Measurements from ENCODE around the gene GABRQ.

DNA sequence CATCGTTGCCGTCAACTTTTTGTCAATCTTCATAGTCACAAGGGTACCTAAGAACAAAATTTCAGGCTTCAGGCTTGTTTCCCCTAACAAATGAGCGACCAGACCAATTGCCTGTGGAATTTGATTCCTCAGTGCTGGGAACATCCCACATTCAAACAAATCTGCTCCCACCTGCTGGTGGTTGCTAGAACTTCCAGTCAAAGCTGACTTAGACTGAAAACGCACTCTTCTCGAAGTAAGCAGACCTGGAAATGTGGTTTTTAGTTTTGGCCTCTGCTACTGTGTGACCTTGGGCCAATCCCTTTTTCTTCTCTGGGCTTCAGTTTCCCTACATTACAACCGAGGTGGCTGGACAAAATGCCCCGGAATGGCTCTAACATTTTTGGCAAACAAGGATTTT is 1.8 kb upstream of the GABRQ start:
- TF ChIP-seq, protein P1, sequence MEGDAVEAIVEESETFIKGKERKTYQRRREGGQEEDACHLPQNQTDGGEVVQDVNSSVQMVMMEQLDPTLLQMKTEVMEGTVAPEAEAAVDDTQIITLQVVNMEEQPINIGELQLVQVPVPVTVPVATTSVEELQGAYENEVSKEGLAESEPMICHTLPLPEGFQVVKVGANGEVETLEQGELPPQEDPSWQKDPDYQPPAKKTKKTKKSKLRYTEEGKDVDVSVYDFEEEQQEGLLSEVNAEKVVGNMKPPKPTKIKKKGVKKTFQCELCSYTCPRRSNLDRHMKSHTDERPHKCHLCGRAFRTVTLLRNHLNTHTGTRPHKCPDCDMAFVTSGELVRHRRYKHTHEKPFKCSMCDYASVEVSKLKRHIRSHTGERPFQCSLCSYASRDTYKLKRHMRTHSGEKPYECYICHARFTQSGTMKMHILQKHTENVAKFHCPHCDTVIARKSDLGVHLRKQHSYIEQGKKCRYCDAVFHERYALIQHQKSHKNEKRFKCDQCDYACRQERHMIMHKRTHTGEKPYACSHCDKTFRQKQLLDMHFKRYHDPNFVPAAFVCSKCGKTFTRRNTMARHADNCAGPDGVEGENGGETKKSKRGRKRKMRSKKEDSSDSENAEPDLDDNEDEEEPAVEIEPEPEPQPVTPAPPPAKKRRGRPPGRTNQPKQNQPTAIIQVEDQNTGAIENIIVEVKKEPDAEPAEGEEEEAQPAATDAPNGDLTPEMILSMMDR (IDR thresholded peaks at IDR 0.05 in 4 of 5, conservative IDR thresholded peaks at IDR 0.05 in 1 of 5) = peak in 2 of 5 experiments; percentile 12 to 17
- TF ChIP-seq POLR2A (IDR thresholded peaks at IDR 0.05) = no peak

Data from gastrocnemius medialis (tissue), 4 donors.